HG02759 (cell line): ENCODE results near the gene GRB7.
"Not testable (repeated sequence)": the region's sequence is repeated elsewhere in the genome, so short reads cannot be mapped to it uniquely, and the experiment has no call there.

Source experiments
- ATAC-seq: cut with Tn5 transposase; IDR thresholded peaks from one replicate; pipeline ENCODE4 v1.9.1; 2021; ENCODE audit warnings: mild to moderate bottlenecking, moderate library complexity; ENCODE audit not compliant: unreplicated experiment

Gene GRB7

GRCh38 chr17:39709319-39709997, 28.3 kb upstream of the GRB7 start:
- ATAC-seq, result no peak

- ATAC-seq, result no peak
Observed at GRCh38 chr17:39709998-39710964, 27.5 kb upstream of the GRB7 start.

GRCh38 chr17:39711071-39711470, 26.7 kb upstream of the GRB7 start:
- not testable (repeated sequence) for ATAC-seq

GRCh38 chr17:39711851-39712250, 25.9 kb upstream of the GRB7 start:
- no peak for ATAC-seq

- no peak for ATAC-seq
Observed at GRCh38 chr17:39714234-39714633, 23.5 kb upstream of the GRB7 start.

- ATAC-seq, result no peak
Observed at GRCh38 chr17:39715375-39716072, 22.2 kb upstream of the GRB7 start.

DNA sequence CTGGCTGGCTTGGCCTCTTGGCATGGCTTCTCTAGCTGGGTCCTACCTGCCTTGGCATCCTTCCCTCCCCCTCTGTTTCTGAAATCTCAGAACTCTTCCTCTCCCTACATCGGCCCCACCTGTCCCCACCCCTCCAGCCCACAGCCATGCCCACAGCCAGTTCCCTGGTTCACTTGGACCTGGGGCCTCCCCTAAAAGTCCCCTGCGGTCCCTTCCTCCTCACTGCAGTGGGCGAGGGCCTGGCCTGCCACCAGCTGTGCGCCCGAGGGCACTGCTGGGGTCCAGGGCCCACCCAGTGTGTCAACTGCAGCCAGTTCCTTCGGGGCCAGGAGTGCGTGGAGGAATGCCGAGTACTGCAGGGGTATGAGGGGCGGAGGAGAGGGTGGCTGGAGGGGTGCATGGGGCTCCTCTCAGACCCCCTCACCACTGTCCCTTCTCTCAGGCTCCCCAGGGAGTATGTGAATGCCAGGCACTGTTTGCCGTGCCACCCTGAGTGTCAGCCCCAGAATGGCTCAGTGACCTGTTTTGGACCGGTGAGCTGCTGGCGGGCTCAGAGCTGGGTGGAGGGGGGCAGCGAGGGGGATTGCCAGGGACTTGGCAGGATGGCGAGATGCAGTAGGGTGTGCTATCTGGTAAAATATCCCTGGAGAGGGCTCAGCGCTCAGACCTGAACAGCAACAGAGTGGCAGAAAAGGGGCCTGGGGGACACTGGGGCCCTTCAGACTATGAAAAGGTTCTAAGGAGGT, 21.5 kb upstream of the GRB7 start:
- ATAC-seq, result no peak

DNA sequence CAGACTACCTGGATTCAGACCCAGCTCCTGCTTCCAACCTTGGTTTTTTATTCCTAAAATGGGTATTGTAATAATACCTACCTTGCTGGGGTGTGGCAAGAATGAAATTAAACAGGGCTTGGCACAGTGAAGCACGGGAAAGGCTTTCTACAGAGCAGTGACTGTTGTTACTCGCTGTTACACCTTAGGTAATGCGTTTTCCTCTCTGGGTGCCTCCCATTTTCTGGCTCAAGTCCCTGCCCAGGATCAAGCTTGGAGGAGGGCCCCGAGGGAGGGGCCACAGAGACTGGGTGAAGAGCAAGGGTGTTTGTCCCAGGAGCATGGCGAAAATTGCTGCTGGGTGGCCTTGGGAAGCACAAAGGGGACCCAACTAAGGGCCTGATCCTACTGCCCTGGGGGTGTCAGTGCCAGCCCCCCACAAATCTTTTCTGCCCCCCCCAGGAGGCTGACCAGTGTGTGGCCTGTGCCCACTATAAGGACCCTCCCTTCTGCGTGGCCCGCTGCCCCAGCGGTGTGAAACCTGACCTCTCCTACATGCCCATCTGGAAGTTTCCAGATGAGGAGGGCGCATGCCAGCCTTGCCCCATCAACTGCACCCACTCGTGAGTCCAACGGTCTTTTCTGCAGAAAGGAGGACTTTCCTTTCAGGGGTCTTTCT, 20.7 kb upstream of the GRB7 start:
- ATAC-seq, result no peak

- ATAC-seq, result no peak
Observed at GRCh38 chr17:39717660-39718059, 20.1 kb upstream of the GRB7 start.

GRCh38 chr17:39719563-39720355, 18.0 kb upstream of the GRB7 start:
- ATAC-seq, result no peak

GRCh38 chr17:39722104-39722503, 15.6 kb upstream of the GRB7 start:
- ATAC-seq, result no peak

- no peak for ATAC-seq
Observed at GRCh38 chr17:39722965-39723848, 14.5 kb upstream of the GRB7 start.

DNA sequence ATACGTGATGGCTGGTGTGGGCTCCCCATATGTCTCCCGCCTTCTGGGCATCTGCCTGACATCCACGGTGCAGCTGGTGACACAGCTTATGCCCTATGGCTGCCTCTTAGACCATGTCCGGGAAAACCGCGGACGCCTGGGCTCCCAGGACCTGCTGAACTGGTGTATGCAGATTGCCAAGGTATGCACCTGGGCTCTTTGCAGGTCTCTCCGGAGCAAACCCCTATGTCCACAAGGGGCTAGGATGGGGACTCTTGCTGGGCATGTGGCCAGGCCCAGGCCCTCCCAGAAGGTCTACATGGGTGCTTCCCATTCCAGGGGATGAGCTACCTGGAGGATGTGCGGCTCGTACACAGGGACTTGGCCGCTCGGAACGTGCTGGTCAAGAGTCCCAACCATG, 13.0 kb upstream of the GRB7 start:
- no peak for ATAC-seq

DNA sequence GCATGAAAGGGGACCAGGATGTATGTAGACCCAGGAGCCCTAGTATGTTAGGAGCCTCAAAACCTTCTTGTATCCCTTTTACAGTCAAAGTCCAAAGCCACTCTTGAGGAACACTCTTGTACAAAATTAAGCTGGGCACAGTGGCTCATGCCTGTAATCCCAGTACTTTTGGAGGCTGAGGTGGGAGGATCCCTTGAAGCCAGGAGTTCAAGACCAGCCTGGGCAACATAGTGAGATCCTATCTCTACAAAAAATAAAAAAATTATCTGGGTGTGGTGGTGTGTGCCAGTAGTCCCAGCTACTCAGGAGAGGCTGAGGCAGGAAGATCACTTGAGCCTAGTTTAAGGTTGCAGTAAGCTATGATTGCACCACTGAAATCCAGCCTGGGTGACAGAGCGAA, 11.8 kb upstream of the GRB7 start:
- ATAC-seq, result not testable (repeated sequence)

DNA sequence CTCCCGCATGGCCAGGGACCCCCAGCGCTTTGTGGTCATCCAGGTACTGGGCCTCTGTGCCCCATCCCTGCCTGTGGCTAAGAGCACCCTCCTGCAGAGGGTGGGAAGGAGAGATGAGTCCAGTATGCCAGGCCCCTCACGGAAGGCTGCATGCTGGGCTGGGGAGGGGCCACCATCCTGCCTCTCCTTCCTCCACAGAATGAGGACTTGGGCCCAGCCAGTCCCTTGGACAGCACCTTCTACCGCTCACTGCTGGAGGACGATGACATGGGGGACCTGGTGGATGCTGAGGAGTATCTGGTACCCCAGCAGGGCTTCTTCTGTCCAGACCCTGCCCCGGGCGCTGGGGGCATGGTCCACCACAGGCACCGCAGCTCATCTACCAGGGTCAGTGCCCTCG, 11.1 kb upstream of the GRB7 start:
- ATAC-seq, result no peak

DNA sequence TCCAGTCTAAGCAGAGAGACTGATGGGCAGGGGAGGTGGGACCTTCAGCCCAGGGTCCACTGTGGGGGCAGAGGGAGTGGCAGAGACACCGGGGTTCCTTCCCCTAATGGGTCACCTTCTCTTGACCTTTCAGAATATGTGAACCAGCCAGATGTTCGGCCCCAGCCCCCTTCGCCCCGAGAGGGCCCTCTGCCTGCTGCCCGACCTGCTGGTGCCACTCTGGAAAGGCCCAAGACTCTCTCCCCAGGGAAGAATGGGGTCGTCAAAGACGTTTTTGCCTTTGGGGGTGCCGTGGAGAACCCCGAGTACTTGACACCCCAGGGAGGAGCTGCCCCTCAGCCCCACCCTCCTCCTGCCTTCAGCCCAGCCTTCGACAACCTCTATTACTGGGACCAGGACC, 10.2 kb upstream of the GRB7 start:
- no peak for ATAC-seq

- no peak for ATAC-seq
Observed at GRCh38 chr17:39729280-39729851, 8.4 kb upstream of the GRB7 start.
